HG02884 (cell line): ENCODE data around the gene EFHC1.
"Not testable (repeated sequence)": the region's sequence is repeated elsewhere in the genome, so short reads cannot be mapped to it uniquely, and the experiment has no call there.

ENCODE experiments used
- ATAC-seq: cut with Tn5 transposase; IDR thresholded peaks from one replicate; pipeline ENCODE4 v1.9.1; 2021; ENCODE audit warnings: mild to moderate bottlenecking, moderate library complexity; ENCODE audit not compliant: unreplicated experiment

EFHC1 gene

DNA sequence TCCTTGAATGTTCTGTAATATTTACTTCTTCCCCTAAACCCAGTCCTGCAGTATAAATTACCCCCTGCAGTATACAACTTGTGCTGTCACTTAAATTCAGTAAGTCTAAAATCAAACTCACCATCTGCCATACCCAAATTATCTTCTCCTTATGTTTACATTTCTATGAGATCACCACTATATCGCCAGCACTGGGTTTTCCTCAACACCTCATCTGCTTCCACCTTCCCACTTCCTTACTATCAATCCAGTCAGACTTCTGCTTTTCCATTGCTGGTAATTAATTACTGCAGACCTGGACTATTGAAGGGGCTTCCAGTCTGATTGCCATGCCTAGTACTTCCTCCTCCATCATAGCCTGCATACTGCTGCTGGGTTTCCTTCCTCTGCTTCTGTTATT is 15.2 kb downstream of the EFHC1 start:
- ATAC-seq: no peak

DNA sequence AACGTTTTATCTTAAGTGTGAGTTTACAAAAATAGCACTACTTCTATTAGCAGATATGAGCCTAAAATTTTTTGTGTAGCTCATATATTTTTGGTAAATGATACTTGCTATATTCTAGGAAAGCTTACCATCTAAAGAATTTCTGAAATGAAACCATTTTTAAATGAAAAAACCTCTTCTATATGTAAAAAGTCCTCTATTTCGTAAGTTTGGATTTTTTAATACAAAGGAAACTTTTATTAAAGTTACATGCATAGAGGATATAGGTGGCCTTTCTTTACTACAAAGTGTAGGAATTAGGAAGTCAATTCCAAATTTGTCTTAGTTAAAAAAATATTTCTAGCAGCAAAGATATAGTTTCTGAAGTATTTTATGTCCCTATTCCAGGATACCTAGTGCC is 18.8 kb downstream of the EFHC1 start:
- ATAC-seq: no peak

DNA sequence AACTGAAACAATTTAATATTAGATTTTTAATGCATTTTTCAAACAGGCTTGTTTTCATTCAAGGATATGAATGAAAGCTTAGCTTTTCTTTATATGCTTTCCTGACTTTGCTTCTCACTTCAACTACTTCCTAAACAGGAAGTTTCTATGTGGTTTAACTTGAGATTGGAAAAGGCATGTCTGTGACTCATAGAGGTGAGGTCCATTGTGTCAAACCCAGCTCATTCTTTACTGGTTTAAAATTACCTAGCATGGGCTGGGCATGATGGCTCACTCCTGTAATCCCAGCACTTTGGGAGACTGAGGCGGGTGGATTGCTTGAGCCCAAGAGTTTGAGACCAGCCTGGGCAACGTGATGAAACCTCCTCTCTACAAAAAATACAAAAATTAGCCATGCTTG is 34.4 kb downstream of the EFHC1 start:
- ATAC-seq: no peak

DNA sequence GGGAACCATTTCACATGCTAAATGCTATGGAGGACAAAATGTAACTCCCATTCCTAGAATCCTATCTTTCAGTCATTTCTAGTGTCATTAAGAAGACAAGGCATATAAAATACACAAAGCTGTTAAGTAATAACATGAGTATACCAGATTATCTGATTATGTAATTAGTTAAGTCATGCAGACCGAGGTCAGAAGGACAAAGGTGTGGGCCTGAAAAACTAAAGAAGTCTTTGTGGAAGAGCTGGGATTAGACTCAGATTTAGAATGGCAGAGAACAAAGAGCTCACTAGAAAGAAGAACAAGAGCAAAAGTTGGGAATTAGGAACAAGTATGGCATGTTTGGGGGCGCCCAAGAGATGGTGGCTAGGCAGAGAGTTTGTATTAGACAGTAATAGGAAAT is 37.0 kb downstream of the EFHC1 start:
- no peak for ATAC-seq

DNA sequence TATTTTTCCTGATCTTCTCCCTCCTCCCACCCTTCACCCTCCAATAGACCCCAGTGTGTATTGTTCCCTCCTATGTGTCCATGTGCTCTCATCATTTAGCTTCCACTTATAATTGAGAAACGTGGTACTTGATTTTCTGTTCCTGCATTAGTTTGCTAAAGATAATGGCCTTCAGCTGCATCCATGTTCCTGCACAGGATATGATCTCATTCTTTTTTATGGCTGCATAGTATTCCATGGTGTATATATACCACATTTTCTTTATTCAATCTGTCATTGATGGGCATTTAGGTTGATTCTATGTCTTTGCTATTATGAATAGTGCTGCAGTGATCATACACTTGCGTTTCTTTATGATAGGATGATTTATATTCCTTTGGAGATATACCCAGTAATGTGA is 41.1 kb downstream of the EFHC1 start:
- ATAC-seq: not testable (repeated sequence)

DNA sequence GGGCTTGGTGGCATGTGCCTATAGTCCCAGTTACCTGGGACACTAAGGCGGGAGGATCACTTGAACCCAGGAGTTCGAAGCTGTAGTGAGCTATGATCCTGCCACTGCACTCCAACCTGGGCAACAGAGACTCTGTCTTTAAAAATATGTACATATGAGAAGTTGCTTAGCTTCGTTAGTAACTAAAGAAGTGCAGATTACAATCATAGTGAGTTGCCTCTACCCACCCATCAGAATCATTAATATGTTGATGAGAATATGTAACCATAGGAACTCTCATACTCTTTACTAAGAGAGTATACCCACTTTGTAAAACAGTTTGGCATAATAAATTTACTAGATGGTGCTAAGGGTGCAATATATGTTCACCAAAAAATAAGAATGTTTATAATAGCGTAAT is 54.0 kb downstream of the EFHC1 start:
- no peak for ATAC-seq

DNA sequence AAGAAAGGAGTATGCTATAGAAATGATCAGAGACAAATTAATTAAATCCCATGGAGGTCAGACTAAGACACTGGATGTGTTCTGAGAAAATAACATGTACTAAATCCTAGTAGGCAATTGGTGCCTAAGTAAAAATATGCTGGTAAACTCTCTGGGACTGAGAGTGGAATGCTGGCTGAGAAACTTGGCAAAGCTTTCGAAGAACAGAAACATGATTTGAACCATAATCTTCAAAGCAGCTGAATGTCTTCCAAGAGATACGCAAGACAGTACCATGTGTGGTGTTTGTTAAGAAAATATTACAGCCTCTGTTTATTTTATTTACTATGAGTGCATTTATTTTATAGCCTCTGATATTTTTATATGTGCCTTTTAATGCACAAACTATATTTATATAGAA is 55.2 kb downstream of the EFHC1 start:
- no peak for ATAC-seq

DNA sequence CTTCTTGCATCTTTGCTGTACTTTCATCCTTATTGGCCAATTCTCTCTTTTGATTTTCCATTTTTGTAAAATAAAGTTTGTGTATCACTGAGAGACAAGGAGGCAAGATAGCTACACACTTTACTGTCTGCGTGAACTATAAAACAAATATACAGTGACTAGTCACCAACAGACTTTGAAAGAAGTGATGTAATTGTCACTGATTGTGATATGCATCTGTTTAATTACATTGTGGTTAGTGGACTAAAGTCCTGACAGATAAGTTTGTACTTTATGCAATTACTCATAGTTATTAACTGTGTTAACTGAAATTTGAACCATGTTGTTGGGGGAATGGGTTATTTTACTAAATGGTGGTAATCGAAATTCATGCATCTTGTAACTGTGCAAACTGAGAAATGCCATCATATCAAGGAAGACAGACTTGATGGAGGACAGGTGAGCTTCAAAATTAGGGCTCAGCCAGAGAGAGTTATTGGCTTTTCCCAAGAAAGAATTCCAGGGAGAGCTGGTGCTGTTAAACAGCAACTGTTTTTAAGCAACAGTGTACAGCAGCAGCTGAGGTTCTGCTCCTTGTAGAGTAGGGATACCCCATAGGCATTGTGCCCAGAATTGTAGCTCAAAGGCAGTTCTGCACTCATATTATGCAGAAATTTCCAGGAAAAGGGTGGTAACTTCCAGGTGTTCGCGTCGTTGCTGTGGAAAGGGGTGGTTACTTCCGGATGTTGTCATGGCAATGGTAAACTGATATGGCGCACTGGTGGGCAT is 62.9 kb downstream of the EFHC1 start:
- ATAC-seq: no peak

DNA sequence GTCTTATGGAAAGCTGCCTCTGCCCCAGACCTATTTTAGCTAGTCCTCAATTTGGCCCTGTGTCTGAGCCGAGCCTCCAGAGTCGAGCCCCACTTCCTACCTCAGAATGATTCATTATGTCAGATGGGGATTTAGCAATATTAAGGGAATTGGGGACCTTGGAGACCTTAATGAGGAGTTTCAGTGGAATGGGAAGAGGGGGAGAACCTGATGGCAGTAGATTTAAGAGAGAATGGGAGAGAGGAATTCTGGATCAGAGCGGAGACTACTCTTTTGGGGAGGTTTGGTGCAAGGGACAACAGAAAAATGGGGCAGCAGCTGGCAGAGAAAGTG is 63.5 kb downstream of the EFHC1 start:
- no peak for ATAC-seq

DNA sequence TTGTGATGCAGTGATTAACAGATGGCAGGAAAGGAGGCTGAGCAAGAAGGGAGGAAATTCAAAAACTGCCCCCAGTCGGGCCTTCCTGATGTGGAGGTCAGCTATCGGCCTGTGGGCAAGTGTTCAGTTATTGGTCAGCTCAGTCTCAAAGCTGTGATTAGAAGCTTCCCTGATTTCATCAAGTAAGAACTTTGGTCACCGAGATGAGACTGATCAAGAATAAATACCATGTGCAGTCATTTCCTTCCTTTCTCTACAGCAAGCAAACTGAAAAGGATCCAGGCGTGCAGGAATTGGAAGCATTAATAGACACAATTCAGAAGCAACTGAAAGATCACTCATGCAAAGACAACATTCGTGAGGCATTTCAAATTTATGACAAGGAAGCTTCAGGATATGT is 69.7 kb downstream of the EFHC1 start:
- no peak for ATAC-seq

DNA sequence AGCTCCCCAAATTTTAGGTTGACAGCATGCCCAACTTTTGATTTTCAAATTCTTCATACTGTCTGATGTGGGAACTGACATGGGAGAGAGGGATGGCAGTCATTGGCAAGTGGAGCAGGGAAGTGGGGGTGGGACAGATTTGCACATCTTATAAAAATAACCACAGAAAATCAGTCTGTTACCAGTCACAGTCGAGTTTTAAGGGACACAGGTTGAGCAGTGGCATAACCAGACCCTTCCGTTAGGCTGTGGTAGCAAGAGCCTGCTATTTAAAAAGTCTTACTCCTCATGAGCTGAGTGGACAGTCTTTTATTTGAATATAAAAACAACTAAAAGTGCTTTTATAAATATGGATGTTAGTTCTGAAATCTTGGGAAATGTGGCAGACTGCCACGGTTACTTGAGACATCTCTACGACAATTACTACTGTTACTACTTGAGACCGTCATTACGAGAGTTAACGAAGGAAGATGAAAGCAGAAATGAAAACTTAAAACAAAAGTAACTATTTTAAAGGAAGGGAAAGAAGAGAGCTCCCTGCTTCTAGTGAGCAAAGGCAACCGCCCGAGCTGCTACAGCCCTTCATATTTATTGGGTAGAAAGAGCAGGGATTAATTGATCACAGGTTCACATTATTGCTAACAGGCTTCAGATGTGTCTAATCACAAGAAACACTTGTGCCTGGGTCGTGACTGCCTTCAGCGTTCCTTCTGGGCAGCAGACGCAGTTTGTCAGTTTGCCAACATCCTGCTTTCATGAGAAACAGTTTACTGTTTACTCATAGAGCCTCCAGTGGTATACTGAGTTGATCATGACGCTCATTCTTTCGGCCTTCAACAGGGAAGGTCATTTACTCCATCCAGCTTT is 71.3 kb downstream of the EFHC1 start:
- peak; percentile 55 for ATAC-seq

DNA sequence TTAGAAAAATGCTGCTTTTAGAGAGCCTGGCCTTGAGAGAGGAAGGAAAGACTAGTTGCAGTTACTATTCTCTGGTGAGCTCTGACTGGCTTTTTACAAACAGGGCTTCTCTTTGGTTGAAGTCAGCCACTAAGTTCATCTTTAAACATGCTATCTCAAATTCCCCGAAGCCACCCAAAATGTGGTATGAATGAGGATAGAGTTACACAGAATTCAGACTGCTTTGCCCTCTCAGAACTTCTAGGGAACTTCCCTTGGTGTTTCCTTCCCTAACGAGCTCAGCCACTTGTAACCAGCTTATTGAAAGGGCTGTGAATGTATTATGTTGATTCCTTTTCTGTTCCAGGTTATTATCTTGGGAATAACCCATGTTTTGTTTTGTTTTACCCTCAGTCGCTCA is 73.5 kb downstream of the EFHC1 start:
- ATAC-seq: no peak

DNA sequence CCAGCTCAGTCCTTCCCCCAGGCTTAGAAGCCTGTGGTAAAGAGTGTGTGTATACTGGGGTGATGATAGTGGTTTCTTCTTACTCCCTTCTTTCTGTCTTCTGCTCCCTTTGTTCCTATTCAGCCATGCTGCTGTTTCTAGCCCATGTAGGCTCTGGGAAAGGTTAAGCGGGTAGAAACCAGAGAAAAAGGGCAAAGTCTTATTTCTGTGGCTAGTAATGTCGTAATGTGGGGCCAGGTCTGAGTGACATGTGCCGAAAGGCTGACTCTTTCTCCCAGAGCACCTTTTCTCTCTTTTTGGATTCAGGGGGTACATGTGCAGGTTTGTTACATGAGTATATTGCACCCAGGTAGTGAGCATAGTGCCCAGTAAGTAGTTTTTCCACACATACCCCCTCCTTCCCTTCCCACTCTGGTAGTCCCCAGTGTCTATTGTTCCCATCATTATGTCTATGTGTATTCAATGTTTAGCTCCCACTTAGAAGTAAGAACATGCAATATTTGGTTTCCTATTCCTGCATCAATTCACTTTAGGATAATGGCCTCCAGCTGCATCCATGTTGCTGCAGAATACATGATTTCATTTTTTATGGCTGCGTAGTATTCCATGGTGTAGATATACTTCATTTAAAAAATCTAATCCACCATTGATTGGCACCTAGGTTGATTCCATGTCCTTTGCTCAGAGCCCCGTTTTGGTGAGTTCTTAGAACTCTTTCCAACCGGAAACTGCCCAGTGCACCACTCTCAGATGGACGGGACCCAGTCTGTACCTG is 74.3 kb downstream of the EFHC1 start:
- no peak for ATAC-seq

DNA sequence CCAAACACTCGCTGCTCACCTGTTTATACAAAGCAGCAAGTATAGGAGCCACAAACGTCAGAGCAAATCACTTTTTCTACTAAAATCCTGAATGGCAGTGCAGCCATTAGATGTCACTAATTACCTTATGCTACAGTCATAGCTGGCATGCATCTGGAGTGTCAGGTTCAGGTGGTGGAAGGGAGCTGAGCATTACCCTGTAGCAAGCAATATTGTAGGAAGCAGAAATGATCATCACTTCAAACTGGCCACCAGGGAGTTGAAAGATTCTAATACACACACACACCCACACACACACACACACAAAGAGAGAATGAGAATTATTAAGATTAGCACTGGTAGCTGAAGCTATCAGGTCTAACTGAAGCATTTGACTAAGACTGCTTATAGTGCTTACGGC is 75.8 kb downstream of the EFHC1 start:
- ATAC-seq: no peak

DNA sequence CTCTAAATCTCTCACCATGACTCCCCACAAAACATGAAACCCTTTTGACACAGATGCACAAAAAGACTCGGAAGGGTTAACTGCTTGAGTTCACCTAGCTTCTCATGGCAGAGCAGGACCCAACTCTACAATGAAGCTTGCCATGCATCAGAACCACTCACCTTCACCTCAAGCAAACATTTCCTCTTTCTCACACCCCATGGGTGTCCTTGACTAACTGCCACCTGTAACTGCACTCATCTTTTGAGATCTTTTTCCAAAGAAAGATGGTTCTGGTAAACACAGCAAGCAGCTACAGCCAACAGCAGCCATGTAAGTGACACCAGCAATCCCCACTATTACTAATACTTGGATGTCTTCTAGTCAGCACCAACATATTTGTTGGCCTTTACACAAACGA is 76.5 kb downstream of the EFHC1 start:
- ATAC-seq: no peak

DNA sequence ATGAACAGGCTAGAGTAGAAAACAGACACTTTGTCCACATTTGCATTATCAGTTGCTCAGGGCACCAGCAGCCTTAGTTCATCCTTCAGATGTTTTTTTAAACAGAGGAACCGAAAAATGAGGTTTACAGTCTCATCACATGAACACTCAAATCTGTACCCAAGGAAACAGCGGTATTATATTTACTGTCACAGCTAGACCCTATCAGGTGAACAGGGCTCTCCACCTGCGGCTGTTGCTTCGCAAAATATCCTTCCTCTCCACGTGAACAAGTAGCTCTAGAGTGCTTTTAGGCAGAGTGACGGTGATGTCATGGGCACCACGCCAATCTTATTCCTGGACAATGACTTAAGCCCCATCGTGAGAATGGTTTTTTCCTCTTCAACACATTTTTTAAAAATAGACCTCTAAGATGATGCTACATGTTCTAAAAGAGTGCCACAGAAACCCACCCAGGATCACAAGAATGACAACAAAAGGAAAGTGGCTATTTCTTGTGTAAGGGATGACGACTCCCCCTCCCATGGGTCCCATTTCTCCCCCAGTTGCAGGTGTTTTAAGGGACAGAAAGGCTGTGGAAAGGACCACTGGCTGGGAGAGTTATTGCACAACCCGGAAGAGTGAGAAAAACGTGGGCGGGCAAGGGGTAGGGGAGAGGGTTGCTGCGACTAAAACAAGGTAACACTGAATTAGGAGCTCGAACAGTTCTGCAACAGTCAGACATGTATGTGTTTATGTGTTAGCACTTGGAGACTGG is 77.7 kb downstream of the EFHC1 start:
- ATAC-seq: peak; percentile 77

DNA sequence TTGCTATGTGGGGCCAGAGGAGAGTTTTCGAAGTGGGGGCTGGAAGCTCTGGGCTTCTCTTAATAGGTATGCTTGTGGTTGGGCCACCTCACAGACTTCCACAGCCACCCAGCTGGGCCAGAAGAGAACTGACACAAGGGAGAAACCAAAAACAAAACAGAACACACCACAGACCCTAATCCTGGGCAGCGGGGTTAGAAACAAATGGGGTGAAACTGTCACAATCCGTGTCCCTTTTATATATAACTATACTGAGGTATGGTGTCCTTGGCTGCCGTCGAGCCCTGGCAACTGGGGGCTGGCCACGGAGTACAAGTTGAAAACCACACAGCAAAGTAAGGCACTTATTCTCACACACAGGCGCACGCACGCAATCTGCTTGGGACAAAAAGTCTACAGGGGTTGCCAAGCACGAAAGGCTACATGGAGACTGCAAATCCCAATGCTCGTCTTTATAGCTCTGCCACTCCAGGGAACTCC is 78.4 kb downstream of the EFHC1 start:
- ATAC-seq: peak; percentile 39

DNA sequence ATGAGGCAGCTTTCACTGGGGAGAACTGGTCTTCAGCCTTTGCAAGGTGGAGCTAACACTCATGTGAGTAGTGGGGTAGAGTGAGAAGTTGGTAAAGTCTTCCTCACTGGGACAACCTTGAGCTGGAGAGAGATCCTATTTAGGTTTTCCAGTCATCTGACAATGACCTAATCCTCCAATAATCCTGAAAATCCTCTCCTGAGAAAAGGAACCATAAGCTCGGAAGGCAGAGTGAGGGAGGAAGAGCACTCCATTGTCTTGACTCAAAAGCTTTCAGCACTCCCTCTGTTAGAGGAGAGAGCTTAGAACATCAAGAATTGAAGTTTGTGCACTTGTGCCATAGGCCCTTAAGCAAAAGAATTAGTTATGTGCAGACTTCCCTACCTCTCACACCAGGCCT is 78.9 kb downstream of the EFHC1 start:
- ATAC-seq: no peak

DNA sequence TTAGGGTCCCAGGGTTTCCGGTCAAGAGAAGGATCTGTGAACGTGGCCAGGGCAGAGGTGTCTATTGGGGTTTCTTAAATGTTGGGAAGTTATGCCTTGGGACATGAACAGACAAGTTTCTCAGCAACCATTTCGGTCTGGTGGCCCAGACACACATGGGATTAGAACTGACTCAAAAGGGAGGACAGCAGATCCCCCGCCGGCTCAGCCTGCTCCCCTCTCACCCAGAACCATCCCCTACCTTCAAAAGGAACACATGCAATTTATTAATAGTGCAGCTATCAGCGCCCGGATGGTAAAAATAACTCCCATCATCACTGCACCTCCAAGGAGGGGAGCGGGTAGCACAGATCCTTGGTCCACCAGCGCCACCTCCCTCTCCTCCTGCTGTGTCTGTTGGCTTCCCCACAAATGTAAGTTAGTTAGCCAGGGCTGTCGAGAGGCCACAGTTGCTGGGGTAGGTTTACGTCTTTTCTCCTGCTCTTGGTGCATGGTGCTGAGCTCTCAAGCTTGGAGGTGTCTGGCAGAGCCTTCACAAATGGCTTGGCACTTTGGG is 79.6 kb downstream of the EFHC1 start:
- no peak for ATAC-seq
